ENCODE data around the gene MFSD6L. TPM values are rescaled to one million over a fixed set of nuclear protein-coding genes. Genes with fewer than 3 reads are reported as not detected.

Gene MFSD6L
- total RNA-seq, 2 experiments from 2014 or later, result 0.22 TPM; not detected in 1

GRCh38 chr17:8821446-8822105, 22.4 kb upstream of the MFSD6L start:
- CTCF ChIA-PET, result no interaction called here

DNA sequence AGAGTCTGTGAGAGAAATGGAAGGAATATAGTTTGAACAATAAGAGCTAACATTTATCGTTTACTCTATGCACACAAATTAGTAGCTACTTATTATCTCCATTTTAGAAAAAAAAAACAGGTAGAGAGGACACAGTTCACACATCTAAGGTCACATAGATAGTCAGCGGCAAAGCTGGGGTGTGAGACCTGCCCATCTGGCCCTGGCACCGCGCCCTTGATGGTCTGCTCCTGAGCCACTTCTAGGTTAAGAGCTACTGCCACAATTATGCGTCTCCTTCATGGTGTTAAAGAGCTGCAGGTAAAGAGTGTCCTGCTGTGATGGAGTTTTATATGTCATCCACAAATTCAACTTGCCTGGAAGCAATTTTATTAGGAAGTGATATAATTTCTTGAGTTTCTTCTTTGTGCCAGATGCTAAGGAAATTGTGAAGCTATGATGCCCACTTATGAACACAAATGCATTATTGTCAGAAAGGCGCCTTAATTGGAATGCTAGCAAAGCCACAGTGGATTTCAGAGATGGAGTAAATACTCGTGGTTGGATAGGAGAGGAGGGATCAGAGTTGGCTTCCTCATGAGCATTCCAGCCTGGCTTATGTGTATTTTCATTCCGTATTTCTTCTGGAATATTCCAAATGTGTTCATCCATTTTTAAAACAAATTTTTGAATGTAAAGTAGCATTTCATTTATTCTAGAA, 21.3 kb upstream of the MFSD6L start:
- Histone ChIP-seq H3K36me3 (ENCODE audit: insufficient read depth, low read length) (no peaks in the 10 kb centered on the region), H3K4me1 (ENCODE audit: insufficient read depth, low read length) (no peaks in the 10 kb centered on the region), H3K4me3 (ENCODE audit: low read length) (no peak overlapping the region), H3K27ac (ENCODE audit: low read depth in 1 of 2, low read length in 2 of 2) (no peak overlapping the region), H3K27me3 (ENCODE audit: control insufficient read depth in 1 of 2, insufficient read depth in 2 of 2, low read length in 2 of 2) (no peaks in the 10 kb centered on the region), H3K9me3 (ENCODE audit: control insufficient read depth in 1 of 2, insufficient read depth in 1 of 2, low read length in 2 of 2) (no peaks in the 10 kb centered on the region)
- H3K4me1 Mint-ChIP-seq (ENCODE audit: low read depth), result no peaks in the 10 kb centered on the region
- DNase-seq, result no peak
- no peak overlapping the region for H3K4me3 Mint-ChIP-seq
- H3K27me3 Mint-ChIP-seq, result no peaks in the 10 kb centered on the region
- H3K36me3 Mint-ChIP-seq (ENCODE audit: low read depth), result no peaks in the 10 kb centered on the region
- no peak for ATAC-seq (ENCODE audit: poor library complexity)
- no peaks in the 10 kb centered on the region for H3K9me3 Mint-ChIP-seq
- ChIA-PET POLR2A (no interaction called here), CTCF (no interaction called here)
- TF ChIP-seq, protein P1, sequence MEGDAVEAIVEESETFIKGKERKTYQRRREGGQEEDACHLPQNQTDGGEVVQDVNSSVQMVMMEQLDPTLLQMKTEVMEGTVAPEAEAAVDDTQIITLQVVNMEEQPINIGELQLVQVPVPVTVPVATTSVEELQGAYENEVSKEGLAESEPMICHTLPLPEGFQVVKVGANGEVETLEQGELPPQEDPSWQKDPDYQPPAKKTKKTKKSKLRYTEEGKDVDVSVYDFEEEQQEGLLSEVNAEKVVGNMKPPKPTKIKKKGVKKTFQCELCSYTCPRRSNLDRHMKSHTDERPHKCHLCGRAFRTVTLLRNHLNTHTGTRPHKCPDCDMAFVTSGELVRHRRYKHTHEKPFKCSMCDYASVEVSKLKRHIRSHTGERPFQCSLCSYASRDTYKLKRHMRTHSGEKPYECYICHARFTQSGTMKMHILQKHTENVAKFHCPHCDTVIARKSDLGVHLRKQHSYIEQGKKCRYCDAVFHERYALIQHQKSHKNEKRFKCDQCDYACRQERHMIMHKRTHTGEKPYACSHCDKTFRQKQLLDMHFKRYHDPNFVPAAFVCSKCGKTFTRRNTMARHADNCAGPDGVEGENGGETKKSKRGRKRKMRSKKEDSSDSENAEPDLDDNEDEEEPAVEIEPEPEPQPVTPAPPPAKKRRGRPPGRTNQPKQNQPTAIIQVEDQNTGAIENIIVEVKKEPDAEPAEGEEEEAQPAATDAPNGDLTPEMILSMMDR (IDR thresholded peaks at IDR 0.05), result no peak
- intact Hi-C loops (cut with DNase I, micrococcal nuclease), result no loop called here
- H3K27ac Mint-ChIP-seq, result no peak overlapping the region

More at GRCh38 chr17:8821446-8822105, 22.4 kb upstream of the MFSD6L start:
- ATAC-seq (ENCODE audit: poor library complexity) (no peak), DNase-seq (no peak)
- Histone ChIP-seq H3K27me3 (ENCODE audit: control insufficient read depth in 1 of 2, insufficient read depth in 2 of 2, low read length in 2 of 2) (no peaks in the 10 kb centered on the region), H3K4me1 (ENCODE audit: insufficient read depth, low read length) (no peaks in the 10 kb centered on the region), H3K36me3 (ENCODE audit: insufficient read depth, low read length) (no peaks in the 10 kb centered on the region), H3K27ac (ENCODE audit: low read depth in 1 of 2, low read length in 2 of 2) (no peak overlapping the region), H3K9me3 (ENCODE audit: control insufficient read depth in 1 of 2, insufficient read depth in 1 of 2, low read length in 2 of 2) (no peaks in the 10 kb centered on the region), H3K4me3 (ENCODE audit: low read length) (no peak overlapping the region)
- no peaks in the 10 kb centered on the region for H3K27me3 Mint-ChIP-seq
- POLR2A ChIA-PET, result no interaction called here
- H3K27ac Mint-ChIP-seq, result no peak overlapping the region
- H3K36me3 Mint-ChIP-seq (ENCODE audit: low read depth), result no peaks in the 10 kb centered on the region
- H3K4me1 Mint-ChIP-seq (ENCODE audit: low read depth), result no peaks in the 10 kb centered on the region
- TF ChIP-seq, protein P1 (IDR thresholded peaks at IDR 0.05), result no peak
- H3K9me3 Mint-ChIP-seq, result no peaks in the 10 kb centered on the region
- intact Hi-C loops (cut with DNase I, micrococcal nuclease), result no loop called here
- no peak overlapping the region for H3K4me3 Mint-ChIP-seq

- Histone ChIP-seq H3K36me3 (ENCODE audit: insufficient read depth, low read length) (no peaks in the 10 kb centered on the region), H3K4me1 (ENCODE audit: insufficient read depth, low read length) (no peaks in the 10 kb centered on the region), H3K9me3 (ENCODE audit: control insufficient read depth in 1 of 2, insufficient read depth in 1 of 2, low read length in 2 of 2) (no peaks in the 10 kb centered on the region), H3K27ac (ENCODE audit: low read depth in 1 of 2, low read length in 2 of 2) (no peak overlapping the region), H3K27me3 (ENCODE audit: control insufficient read depth in 1 of 2, insufficient read depth in 2 of 2, low read length in 2 of 2) (no peaks in the 10 kb centered on the region), H3K4me3 (ENCODE audit: low read length) (no peak overlapping the region)
- Mint-ChIP-seq H3K4me1 (ENCODE audit: low read depth) (no peaks in the 10 kb centered on the region), H3K9me3 (no peaks in the 10 kb centered on the region), H3K27me3 (no peaks in the 10 kb centered on the region), H3K27ac (no peak overlapping the region), H3K36me3 (ENCODE audit: low read depth) (no peaks in the 10 kb centered on the region), H3K4me3 (no peak overlapping the region)
- DNase-seq, result no peak
- CTCF ChIA-PET, result no interaction called here
- TF ChIP-seq, protein P1 (IDR thresholded peaks at IDR 0.05), result no peak
- intact Hi-C loops (cut with DNase I, micrococcal nuclease), result no loop called here
- no peak for ATAC-seq (ENCODE audit: poor library complexity)
- POLR2A ChIA-PET, result no interaction called here
Measured at GRCh38 chr17:8818654-8819330, 19.6 kb upstream of the MFSD6L start.
